Left ventricle myocardium inferior (tissue), 1 donor: Measurements from ENCODE around the gene ATP6V1A. TPM values are rescaled to one million over a fixed set of nuclear protein-coding genes. Genes with fewer than 3 reads are reported as not detected.

ENCODE experiments used
- DNase-seq: peaks from one replicate; pipeline ENCODE4 v3.0.0-alpha.2; 2020
- H3K27ac ChIP-seq: fragments of 200-600 bp; replicated peaks from 2 replicates; pipeline ENCODE4 v1.8.0; 2021
- H3K27me3 ChIP-seq: fragments of 200-600 bp; 2 replicates; pipeline ENCODE4 v1.8.0; 2021; ENCODE audit warnings: low read depth
- H3K36me3 ChIP-seq: fragments of 200-600 bp; 2 replicates; pipeline ENCODE4 v1.8.0; 2021
- H3K4me1 ChIP-seq: fragments of 200-600 bp; 2 replicates; pipeline ENCODE4 v1.8.0; 2021
- H3K4me3 ChIP-seq: fragments of 200-600 bp; 2 replicates; pipeline ENCODE4 v1.8.0; 2021; ENCODE audit warnings: mild to moderate bottlenecking, moderate library complexity
- H3K9me3 ChIP-seq: fragments of 200-600 bp; replicated peaks from 2 replicates; pipeline ENCODE4 v1.8.0; 2021
- CTCF ChIP-seq: fragments of 200-600 bp; IDR thresholded peaks from 2 replicates; pipeline ENCODE4 v1.8.0; 2021; ENCODE audit warnings: antibody characterized with exemption, mild to moderate bottlenecking, borderline replicate concordance
- intact Hi-C: fragments of 100-400 bp; cut with micrococcal nuclease; formaldehyde crosslinking; loops from one replicate; pipeline ENCODE4 v1.11.0; 2022
- total RNA-seq: library from RNA; stranded (reverse); fragmentation: NEBNext Ultra II Directional; extraction: Animal tissue kit (Norgen Biotek cat#: 25700); gene quantifications from one replicate; pipeline ENCODE4 v1.2.1, GENCODE V29; 2021
- donor health status: DM: no; HTN: yes; CAD: no; lungs with severe emphysema.

The ATP6V1A gene
- total RNA-seq, 1 donor from 2014 or later, result 21.4 TPM

GRCh38 chr3:113712129-113712528, 34.7 kb upstream of the ATP6V1A start:
- H3K36me3 ChIP-seq, result no peaks in the 10 kb centered on the region
- H3K4me3 ChIP-seq, result no peak overlapping the region
- intact Hi-C loops, result no loop called here
- H3K4me1 ChIP-seq, result no peaks in the 10 kb centered on the region
- no peak for DNase-seq
- H3K27ac ChIP-seq, result no peak overlapping the region
- peaks cover 21% of the 10 kb centered on the region for H3K27me3 ChIP-seq
- H3K9me3 ChIP-seq, result no peaks in the 10 kb centered on the region
- no peak for TF ChIP-seq CTCF

- no peaks in the 10 kb centered on the region for H3K9me3 ChIP-seq
- H3K4me1 ChIP-seq, result peaks cover 10% of the 10 kb centered on the region
- DNase-seq, result no peak
- intact Hi-C loops, result no loop called here
- peaks cover 3% of the 10 kb centered on the region for H3K27me3 ChIP-seq
- no peak overlapping the region for H3K4me3 ChIP-seq
- no peak overlapping the region for H3K27ac ChIP-seq
- TF ChIP-seq CTCF, result no peak
- H3K36me3 ChIP-seq, result peaks cover 6% of the 10 kb centered on the region
Measured at GRCh38 chr3:113714702-113715101, 32.1 kb upstream of the ATP6V1A start.

GRCh38 chr3:113717308-113717707, 29.5 kb upstream of the ATP6V1A start:
- H3K36me3 ChIP-seq, result peaks cover 30% of the 10 kb centered on the region
- no peak overlapping the region for H3K27ac ChIP-seq

GRCh38 chr3:113717818-113718217, 29.0 kb upstream of the ATP6V1A start:
- Histone ChIP-seq H3K4me3 (no peak overlapping the region), H3K4me1 (peaks cover 20% of the 10 kb centered on the region), H3K27me3 (no peaks in the 10 kb centered on the region), H3K9me3 (no peaks in the 10 kb centered on the region), H3K36me3 (peaks cover 34% of the 10 kb centered on the region), H3K27ac (no peak overlapping the region)
- intact Hi-C loops, result no loop called here
- no peak for TF ChIP-seq CTCF
- no peak for DNase-seq

More at GRCh38 chr3:113717308-113717707, 29.5 kb upstream of the ATP6V1A start:
- no peaks in the 10 kb centered on the region for H3K9me3 ChIP-seq
- no peak for TF ChIP-seq CTCF
- no peak for DNase-seq
- peaks cover 20% of the 10 kb centered on the region for H3K4me1 ChIP-seq
- no peaks in the 10 kb centered on the region for H3K27me3 ChIP-seq
- intact Hi-C loops, result no loop called here
- no peak overlapping the region for H3K4me3 ChIP-seq

- no peak for DNase-seq
- H3K36me3 ChIP-seq, result peaks cover 38% of the 10 kb centered on the region
- no peaks in the 10 kb centered on the region for H3K9me3 ChIP-seq
- no peak for TF ChIP-seq CTCF
- intact Hi-C loops, result no loop called here
- H3K27me3 ChIP-seq, result no peaks in the 10 kb centered on the region
- no peak overlapping the region for H3K27ac ChIP-seq
- no peak overlapping the region for H3K4me3 ChIP-seq
- H3K4me1 ChIP-seq, result peaks cover 20% of the 10 kb centered on the region
Measured at GRCh38 chr3:113719294-113719693, 27.5 kb upstream of the ATP6V1A start.

- TF ChIP-seq CTCF, result no peak
- Histone ChIP-seq H3K9me3 (no peaks in the 10 kb centered on the region), H3K27me3 (no peaks in the 10 kb centered on the region), H3K4me1 (peaks cover 20% of the 10 kb centered on the region), H3K4me3 (no peak overlapping the region), H3K36me3 (peaks cover 38% of the 10 kb centered on the region), H3K27ac (no peak overlapping the region)
- intact Hi-C loops, result no loop called here
- no peak for DNase-seq
Measured at GRCh38 chr3:113719758-113720157, 27.1 kb upstream of the ATP6V1A start.
